ENCODE data around the gene OSGIN1.

OSGIN1 gene

DNA sequence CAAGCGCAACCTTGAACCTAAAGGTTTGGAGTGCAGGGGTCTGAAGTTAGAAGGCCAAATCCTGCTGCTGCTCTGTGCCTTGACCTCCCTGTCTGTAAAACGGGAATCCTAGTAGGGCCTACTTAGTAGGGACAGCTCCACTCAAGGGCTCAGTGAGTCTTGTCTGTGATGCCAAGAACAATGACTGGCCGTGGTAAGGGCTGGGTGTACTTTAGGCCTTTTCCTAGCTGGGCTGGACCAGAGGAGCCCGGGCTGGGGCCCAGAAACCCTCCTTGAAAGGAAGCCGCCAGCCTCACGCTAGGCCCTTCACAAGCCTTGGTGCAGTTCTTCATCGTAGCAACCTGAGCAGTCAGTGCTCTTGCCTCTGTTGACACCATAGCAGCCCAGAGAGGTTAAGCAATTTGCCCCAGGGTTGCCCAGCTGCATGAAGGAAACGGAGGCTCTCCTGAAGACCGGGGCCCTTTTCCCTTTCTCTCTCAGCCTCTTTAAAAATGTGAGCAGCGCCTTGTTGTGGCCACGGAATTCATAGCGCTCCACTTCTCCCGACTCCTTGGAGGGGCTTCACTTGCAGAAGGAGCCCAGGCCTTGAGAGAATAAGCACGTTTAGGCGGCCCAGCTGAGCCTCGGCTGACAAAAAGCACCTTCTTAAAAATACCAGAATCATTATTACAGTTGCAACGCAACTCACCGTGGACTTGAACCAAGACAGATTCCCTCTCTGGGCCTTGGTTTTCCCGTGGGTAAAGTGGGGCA lies 19.4 kb downstream of the OSGIN1 start:
- TF ChIP-seq, protein P1, sequence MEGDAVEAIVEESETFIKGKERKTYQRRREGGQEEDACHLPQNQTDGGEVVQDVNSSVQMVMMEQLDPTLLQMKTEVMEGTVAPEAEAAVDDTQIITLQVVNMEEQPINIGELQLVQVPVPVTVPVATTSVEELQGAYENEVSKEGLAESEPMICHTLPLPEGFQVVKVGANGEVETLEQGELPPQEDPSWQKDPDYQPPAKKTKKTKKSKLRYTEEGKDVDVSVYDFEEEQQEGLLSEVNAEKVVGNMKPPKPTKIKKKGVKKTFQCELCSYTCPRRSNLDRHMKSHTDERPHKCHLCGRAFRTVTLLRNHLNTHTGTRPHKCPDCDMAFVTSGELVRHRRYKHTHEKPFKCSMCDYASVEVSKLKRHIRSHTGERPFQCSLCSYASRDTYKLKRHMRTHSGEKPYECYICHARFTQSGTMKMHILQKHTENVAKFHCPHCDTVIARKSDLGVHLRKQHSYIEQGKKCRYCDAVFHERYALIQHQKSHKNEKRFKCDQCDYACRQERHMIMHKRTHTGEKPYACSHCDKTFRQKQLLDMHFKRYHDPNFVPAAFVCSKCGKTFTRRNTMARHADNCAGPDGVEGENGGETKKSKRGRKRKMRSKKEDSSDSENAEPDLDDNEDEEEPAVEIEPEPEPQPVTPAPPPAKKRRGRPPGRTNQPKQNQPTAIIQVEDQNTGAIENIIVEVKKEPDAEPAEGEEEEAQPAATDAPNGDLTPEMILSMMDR (IDR thresholded peaks at IDR 0.05; ENCODE audit: low read depth, low read length) = no peak
- no peak for DNase-seq (ENCODE audit: extremely low read depth, low read depth)

DNA sequence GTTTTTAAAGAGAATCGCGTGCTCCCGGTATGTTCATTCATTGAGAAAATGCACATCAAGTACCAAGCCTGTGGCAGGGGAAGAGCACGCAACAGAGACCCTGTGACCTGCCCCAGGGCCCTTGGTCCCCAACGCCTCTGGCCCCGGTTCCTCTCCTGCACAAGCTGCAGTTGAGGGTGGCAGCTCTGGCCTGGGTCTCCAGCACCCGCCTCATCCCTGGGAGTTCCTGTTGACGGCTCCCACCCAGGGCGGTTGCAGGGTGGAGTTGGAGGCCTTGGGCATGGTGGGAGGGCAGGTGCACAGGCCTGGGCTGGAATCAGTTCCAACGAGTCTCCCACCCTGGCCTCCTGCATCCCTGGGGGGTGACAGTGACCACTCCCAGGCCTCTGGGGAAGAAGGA lies 20.0 kb downstream of the OSGIN1 start:
- no peak for DNase-seq (ENCODE audit: extremely low read depth, low read depth)
- TF ChIP-seq, protein P1 (IDR thresholded peaks at IDR 0.05; ENCODE audit: low read depth, low read length) = no peak

DNA sequence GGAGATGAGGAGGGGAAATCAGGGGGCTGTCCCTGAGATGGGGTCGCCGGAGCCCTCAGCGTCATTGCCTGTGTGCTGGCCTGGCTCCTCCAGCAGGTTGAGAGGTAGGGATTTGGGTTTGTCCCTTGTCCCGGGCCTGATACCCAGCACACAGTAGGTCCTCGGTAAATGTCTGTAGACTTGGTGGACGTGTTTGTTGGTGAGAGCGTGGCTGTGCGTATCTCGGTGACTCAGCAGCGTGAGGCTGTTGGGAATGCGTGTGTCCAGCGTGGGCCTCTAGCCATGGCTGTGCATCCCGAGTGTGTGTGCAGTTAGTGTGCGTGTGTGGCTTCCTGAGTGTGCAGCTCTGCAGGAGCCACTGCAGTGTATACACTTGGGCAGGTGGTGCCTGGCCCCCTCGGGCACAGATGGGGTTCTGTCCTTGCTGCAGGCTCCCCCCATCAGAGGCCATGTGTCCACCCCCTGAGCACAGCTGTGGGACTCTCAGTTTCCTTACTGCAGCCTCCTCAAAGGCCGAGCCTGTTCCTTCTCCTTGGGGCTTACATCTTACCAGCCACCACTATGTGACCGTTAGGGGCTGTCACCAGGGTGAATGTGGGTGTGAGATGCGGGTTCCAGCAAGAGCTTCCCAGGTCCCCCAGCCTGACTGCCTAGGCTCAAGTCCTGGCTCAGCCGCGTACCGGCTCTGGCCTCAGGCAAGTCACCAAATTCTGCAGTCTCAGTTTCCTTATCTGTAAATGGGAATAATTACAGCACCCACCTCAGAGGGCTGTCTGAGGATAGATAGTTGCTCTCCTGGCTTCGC lies 20.7 kb downstream of the OSGIN1 start:
- no peak for DNase-seq (ENCODE audit: extremely low read depth, low read depth)
- TF ChIP-seq, protein P1 (IDR thresholded peaks at IDR 0.05; ENCODE audit: low read depth, low read length) = no peak

DNA sequence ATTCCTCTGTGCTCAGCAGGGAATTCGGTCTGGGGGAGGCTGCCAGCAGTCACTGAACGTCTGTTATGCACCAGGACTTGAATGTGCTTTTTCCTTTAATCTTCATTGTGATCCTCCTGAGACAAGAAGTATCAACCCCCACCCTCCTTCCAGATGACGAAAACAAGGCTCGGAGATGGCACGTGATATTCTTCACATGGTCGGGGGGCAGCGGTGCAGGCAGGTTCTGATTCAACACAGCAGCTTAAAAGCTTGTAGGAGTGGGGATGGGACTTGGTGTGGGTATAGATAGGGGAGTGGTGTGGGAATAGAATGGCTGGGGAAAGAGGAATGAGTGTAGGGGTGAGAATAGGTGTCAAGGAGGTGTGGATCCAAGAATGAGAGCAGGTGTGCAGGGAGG lies 21.4 kb downstream of the OSGIN1 start:
- DNase-seq (ENCODE audit: extremely low read depth, low read depth) = no peak
- TF ChIP-seq, protein P1 (IDR thresholded peaks at IDR 0.05; ENCODE audit: low read depth, low read length) = no peak

DNA sequence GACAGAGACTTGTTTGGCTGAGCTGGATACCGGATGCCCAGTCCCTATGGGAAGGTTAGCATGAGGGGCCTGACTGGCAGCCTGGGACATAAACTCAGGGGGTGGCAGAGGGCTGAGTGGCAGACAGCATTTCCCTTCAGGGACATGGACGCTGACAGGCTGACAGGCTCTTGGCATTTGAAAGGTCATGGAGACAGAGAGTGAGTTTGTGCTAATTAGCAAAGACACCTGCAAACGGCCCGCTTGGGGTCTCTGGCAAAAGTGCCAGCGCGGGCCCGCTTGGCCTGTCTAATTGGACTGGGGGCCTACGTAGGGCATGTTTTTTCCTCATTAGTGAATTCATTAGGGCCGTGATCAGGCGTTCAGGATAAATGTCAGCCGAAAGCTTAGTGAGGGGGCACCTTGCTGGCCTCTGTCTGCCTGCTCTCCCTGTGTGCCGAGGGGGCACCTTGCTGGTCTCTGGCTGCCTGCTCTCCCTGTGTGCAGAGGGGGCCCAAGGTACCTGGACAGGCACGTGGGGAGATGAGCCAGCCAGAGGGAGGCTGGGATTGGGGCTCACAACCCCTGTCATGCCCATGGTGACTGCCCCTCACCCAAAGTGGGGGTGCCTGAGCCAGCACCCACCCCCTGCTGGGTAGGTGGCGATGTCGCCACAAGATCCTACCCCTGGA lies 22.7 kb downstream of the OSGIN1 start:
- no peak for DNase-seq (ENCODE audit: extremely low read depth, low read depth)
- TF ChIP-seq, protein P1 (IDR thresholded peaks at IDR 0.05; ENCODE audit: low read depth, low read length) = no peak

DNA sequence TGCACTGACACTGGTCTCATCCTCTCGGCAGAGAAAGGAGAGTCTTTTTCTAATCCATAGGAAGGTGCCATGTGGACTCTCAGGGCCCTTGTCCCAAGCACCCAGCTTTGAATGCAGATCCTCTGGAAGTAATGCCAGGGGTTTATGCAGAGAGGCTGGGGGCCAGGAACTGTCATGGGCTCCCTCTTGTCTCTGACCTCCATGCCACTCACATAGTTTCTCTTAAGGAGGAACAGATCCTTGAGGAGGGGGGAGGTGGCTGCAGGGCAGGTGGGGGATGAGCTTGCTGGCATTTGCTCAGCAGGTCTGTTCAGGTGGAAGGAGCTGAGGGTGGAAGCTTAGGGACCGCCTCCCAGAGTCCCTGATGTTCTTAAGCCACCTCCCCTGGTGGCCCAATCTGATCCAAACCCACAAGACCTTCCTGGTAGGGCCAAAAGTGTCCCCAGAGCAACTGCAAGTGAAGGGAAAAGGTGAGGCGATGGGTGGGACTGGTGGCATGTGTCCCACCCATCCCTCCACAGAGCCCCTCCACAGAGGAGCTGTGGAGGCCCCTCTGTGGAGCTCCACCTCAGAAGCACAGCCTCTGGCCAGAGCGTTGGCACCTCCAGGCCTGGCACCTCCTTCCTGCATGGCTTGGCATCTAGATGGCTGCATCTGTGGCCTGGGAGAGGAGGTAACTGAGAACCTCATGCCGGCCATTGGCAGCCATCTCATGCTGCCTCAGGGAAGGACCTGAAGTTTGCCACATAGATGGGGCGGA lies 24.2 kb downstream of the OSGIN1 start:
- TF ChIP-seq, protein P1 (IDR thresholded peaks at IDR 0.05; ENCODE audit: low read depth, low read length) = no peak
- no peak for DNase-seq (ENCODE audit: extremely low read depth, low read depth)
